Ishikawa (cell line): Measurements from ENCODE around the gene USP16.
A peak's percentile ranks its signal among the peaks of the same experiment; 100 is the strongest.

Experiments used
- CEBPB ChIP-seq: IDR thresholded peaks from 2 replicates; pipeline ENCODE4 v1.6.1; 2012
- CREB1 ChIP-seq: IDR thresholded peaks from 2 replicates; pipeline ENCODE4 v1.6.1; 2012; ENCODE audit warnings: low read depth
- EGR1 ChIP-seq: IDR thresholded peaks from 2 replicates; pipeline ENCODE4 v1.6.1; 2012
- EP300 ChIP-seq: IDR thresholded peaks from 2 replicates; pipeline ENCODE4 v1.6.1; 2012; ENCODE audit warnings: borderline replicate concordance
- FOXM1 ChIP-seq: IDR thresholded peaks from 2 replicates; pipeline ENCODE4 v1.6.1; 2012; ENCODE audit warnings: low read depth, borderline replicate concordance
- MAX ChIP-seq: IDR thresholded peaks from 2 replicates; pipeline ENCODE4 v1.6.1; 2012
- NFIC ChIP-seq: IDR thresholded peaks from 2 replicates; pipeline ENCODE4 v1.6.1; 2012
- RAD21 ChIP-seq: IDR thresholded peaks from 2 replicates; pipeline ENCODE4 v1.6.1; 2012; ENCODE audit warnings: low read depth
- TAF1 ChIP-seq: IDR thresholded peaks from 2 replicates; pipeline ENCODE4 v1.6.1; 2012; ENCODE audit warnings: low read depth, mild to moderate bottlenecking
- TCF12 ChIP-seq: IDR thresholded peaks from 2 replicates; pipeline ENCODE4 v1.6.1; 2012; ENCODE audit warnings: low read depth
- TEAD4 ChIP-seq: IDR thresholded peaks from 2 replicates; pipeline ENCODE4 v1.6.1; 2012
- YY1 ChIP-seq: IDR thresholded peaks from 2 replicates; pipeline ENCODE4 v1.6.1; 2012; ENCODE audit warnings: low read depth
- ZBTB7A ChIP-seq: IDR thresholded peaks from 2 replicates; pipeline ENCODE4 v1.6.1; 2012; ENCODE audit warnings: low read depth
- TF ChIP-seq, protein P1 (sequence below): IDR thresholded peaks from 2 replicates; pipeline ENCODE4 v1.6.1; 2012
- TF ChIP-seq, protein P2 (sequence below): IDR thresholded peaks from 2 replicates; pipeline ENCODE4 v1.6.1; 2012; ENCODE audit warnings: low read depth, mild to moderate bottlenecking

The USP16 gene

GRCh38 chr21:29064850-29065481 is 40.5 kb downstream of the USP16 start:
- no peak for TF ChIP-seq CREB1
- no peak for TF ChIP-seq EGR1
- no peak for TF ChIP-seq MAX
- TF ChIP-seq FOXM1, result no peak
- TF ChIP-seq TEAD4, result no peak
- TF ChIP-seq TCF12, result no peak
- TF ChIP-seq, protein P1, sequence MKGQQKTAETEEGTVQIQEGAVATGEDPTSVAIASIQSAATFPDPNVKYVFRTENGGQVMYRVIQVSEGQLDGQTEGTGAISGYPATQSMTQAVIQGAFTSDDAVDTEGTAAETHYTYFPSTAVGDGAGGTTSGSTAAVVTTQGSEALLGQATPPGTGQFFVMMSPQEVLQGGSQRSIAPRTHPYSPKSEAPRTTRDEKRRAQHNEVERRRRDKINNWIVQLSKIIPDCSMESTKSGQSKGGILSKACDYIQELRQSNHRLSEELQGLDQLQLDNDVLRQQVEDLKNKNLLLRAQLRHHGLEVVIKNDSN, result no peak
- no peak for TF ChIP-seq ZBTB7A
- no peak for TF ChIP-seq RAD21
- no peak for TF ChIP-seq EP300
- TF ChIP-seq CEBPB, result no peak
- TF ChIP-seq TAF1, result no peak
- no peak for TF ChIP-seq NFIC

DNA sequence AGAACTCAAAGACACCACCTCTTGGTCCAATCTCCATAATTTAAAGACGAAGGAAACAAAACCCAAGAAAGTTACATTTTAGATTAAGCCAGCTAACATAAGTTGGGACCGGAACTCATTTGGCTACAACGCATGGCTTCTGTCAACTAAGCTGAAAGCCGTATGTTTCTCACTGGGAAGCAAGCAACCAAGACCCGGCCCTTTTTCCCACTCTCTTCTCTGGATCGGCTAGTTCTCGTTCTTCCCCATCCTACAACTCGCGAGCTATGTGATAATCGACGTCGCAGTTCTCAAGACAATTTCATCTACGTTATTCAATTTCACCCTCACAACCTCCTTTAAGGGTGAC is 48.4 kb downstream of the USP16 start:
- TF ChIP-seq FOXM1, result no peak
- TF ChIP-seq, protein P2, sequence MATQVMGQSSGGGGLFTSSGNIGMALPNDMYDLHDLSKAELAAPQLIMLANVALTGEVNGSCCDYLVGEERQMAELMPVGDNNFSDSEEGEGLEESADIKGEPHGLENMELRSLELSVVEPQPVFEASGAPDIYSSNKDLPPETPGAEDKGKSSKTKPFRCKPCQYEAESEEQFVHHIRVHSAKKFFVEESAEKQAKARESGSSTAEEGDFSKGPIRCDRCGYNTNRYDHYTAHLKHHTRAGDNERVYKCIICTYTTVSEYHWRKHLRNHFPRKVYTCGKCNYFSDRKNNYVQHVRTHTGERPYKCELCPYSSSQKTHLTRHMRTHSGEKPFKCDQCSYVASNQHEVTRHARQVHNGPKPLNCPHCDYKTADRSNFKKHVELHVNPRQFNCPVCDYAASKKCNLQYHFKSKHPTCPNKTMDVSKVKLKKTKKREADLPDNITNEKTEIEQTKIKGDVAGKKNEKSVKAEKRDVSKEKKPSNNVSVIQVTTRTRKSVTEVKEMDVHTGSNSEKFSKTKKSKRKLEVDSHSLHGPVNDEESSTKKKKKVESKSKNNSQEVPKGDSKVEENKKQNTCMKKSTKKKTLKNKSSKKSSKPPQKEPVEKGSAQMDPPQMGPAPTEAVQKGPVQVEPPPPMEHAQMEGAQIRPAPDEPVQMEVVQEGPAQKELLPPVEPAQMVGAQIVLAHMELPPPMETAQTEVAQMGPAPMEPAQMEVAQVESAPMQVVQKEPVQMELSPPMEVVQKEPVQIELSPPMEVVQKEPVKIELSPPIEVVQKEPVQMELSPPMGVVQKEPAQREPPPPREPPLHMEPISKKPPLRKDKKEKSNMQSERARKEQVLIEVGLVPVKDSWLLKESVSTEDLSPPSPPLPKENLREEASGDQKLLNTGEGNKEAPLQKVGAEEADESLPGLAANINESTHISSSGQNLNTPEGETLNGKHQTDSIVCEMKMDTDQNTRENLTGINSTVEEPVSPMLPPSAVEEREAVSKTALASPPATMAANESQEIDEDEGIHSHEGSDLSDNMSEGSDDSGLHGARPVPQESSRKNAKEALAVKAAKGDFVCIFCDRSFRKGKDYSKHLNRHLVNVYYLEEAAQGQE, result no peak
- no peak for TF ChIP-seq CREB1
- no peak for TF ChIP-seq EP300
- TF ChIP-seq YY1, result no peak
- TF ChIP-seq ZBTB7A, result no peak
- no peak for TF ChIP-seq EGR1
- TF ChIP-seq MAX, result no peak
- no peak for TF ChIP-seq NFIC
- TF ChIP-seq TEAD4, result no peak
- TF ChIP-seq RAD21, result no peak
- TF ChIP-seq TCF12, result no peak
- TF ChIP-seq, protein P1, result no peak
- TF ChIP-seq CEBPB, result no peak

DNA sequence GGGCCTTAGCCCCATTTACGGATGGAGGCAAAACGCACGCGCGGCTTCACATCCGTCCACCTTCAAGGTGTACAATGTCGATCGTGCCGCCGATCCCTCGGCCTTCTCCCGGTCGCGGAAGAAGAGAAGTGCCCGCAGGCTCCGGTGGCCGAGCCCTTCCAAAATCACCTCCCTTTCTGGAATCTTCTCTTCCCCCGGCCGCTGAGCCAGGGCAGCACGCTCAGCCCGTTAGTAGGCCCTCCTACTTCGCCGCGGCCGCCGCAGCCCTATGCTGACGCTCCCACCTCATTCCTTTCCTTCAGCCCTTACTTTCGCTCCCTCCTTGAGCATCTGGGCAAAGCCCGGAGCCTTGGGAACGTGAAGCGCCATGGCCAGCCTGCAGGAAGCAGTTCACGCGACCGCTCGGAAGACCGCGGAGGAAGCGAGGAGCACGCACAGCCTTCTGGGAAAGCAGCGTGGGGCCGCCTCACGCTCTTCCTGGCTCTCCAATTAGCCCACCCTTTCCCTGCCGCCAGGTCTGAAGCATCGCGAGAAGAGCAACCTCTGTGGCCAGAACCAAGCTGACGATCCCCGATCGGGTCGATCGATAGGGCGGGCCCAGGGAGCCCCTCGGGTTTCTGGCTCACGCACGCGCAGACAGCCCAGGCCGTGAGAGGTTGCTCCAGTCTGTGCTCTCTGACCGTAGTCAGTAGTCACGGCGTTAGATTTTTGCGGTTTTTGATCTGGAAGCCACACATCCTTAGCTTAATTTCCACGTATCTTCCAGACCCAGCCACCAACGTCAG is 48.9 kb downstream of the USP16 start, which contains the start of gene CCT8:
CCT8 (minus strand) TSS at position 427 of the 785 bp plus-strand sequence; CDS start at position 369, 58 bp downstream.
- TF ChIP-seq RAD21, result no peak
- TF ChIP-seq, protein P1, result peak; percentile 53
- peak; percentile 58; the same call in 1 of the 2 replicates for TF ChIP-seq YY1
- no peak for TF ChIP-seq ZBTB7A
- TF ChIP-seq EP300, result 0 out of 2 replicates have a peak, but pooled peaks have one; percentile 24
- TF ChIP-seq, protein P2, result no peak
- peak; percentile 91 for TF ChIP-seq MAX
- no peak for TF ChIP-seq FOXM1
- TF ChIP-seq TCF12, result peak; percentile 62; the same call in 1 of the 2 replicates
- TF ChIP-seq TAF1, result peak; percentile 84
- no peak; the same call in 1 of the 2 replicates for TF ChIP-seq NFIC
- TF ChIP-seq TEAD4, result no peak
- 0 out of 2 replicates have a peak, but pooled peaks have one; percentile 8 for TF ChIP-seq EGR1
- TF ChIP-seq CEBPB, result no peak; the same call in 1 of the 2 replicates
- no peak for TF ChIP-seq CREB1

DNA sequence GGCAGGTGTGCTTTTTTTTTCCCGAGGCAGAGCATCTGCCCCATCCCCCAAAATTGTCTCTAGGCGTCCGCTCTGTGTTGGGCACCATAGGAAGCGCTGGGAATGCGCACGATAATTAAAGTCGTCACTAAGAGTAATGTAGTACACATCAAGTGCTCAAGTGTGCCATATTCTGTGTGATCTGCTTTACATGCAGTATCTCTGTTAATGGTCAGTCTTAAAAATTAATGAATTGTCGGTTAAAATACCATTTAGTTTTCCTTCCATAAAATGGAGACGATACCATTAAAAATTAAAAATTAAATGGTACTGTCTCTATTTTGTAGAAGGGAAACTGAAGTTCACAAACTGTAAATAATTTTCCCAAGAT is 49.5 kb downstream of the USP16 start:
- TF ChIP-seq CREB1, result no peak

DNA sequence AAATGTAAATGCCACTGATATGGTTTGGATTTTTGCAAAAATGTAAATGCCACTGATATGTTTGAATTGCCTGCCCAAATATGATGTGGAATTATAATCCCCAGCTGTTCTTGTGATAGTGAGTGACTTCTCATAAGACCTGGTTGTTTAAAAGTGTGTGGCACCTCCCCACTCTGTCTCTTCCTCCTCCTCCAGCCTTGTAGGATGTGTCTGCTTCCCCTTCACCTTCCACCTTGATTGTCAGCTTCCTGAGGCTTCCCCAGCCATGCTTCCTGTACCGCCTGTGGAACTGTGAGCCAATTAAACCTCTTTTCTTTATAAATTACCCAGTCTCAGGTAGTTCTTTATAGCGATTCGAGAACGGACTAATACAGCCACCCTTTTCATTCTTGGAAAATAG is 50.3 kb downstream of the USP16 start:
- no peak for TF ChIP-seq RAD21
- TF ChIP-seq, protein P2, result no peak
- TF ChIP-seq ZBTB7A, result no peak
- TF ChIP-seq YY1, result no peak
- TF ChIP-seq CEBPB, result no peak
- TF ChIP-seq CREB1, result no peak
- TF ChIP-seq EGR1, result no peak
- TF ChIP-seq TCF12, result no peak
- TF ChIP-seq MAX, result no peak
- TF ChIP-seq EP300, result no peak
- TF ChIP-seq, protein P1, result no peak
- TF ChIP-seq TEAD4, result no peak
- TF ChIP-seq FOXM1, result no peak
- no peak for TF ChIP-seq NFIC
- no peak for TF ChIP-seq TAF1
